ENCODE data around the gene HHAT.

The HHAT gene

DNA sequence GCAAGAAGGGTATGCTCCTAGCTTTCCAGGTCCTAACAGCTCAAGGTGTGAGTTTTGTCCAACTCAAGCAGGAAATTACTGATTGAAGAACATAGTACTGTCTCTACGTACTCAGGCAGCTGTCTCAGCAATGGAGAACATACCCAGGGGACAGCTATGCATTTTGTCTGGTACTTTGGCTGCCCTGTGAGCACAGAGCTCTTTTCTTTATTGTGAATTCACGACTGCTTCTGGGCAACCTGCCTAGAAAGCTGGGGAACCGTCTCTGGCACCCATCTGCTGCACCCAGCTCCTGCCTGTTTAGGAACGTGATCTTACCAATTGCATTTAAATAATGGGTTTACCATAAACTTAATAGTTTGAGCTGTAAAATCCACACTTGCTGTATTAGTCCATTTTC is 258.1 kb downstream of the HHAT start:
- TF ChIP-seq, protein P1, sequence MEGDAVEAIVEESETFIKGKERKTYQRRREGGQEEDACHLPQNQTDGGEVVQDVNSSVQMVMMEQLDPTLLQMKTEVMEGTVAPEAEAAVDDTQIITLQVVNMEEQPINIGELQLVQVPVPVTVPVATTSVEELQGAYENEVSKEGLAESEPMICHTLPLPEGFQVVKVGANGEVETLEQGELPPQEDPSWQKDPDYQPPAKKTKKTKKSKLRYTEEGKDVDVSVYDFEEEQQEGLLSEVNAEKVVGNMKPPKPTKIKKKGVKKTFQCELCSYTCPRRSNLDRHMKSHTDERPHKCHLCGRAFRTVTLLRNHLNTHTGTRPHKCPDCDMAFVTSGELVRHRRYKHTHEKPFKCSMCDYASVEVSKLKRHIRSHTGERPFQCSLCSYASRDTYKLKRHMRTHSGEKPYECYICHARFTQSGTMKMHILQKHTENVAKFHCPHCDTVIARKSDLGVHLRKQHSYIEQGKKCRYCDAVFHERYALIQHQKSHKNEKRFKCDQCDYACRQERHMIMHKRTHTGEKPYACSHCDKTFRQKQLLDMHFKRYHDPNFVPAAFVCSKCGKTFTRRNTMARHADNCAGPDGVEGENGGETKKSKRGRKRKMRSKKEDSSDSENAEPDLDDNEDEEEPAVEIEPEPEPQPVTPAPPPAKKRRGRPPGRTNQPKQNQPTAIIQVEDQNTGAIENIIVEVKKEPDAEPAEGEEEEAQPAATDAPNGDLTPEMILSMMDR (IDR thresholded peaks at IDR 0.05; ENCODE audit: borderline replicate concordance, control extremely low read depth, extremely low read depth, insufficient read depth, missing control alignments) = no peak
- DNase-seq (ENCODE audit: low spot score) = no peak
- in situ Hi-C loops (cut with MboI; ENCODE audit: low sequenced_read_pairs, unreplicated experiment) = no loop called here

DNA sequence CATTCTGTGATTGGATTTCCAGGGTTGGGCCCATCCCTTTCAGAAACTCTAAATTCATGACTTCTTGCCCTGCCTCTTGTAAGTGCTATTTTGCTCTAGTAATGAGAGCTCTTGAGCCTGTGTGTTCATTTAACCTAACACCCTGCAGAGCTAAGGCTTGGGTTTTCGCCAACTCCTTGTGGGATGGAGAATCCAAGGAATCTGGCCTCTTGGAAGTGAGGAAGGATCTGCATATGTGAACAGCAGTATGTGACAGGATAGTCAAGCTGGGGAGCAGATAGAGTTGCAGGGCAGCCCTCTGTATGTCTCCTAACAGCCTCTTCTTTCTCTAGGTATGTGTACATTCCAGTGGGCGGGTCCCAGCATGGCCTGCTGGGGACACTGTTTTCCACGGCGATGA is 258.9 kb downstream of the HHAT start:
- TF ChIP-seq, protein P1 (IDR thresholded peaks at IDR 0.05; ENCODE audit: borderline replicate concordance, control extremely low read depth, extremely low read depth, insufficient read depth, missing control alignments) = no peak
- in situ Hi-C loops (cut with MboI; ENCODE audit: low sequenced_read_pairs, unreplicated experiment) = no loop called here

DNA sequence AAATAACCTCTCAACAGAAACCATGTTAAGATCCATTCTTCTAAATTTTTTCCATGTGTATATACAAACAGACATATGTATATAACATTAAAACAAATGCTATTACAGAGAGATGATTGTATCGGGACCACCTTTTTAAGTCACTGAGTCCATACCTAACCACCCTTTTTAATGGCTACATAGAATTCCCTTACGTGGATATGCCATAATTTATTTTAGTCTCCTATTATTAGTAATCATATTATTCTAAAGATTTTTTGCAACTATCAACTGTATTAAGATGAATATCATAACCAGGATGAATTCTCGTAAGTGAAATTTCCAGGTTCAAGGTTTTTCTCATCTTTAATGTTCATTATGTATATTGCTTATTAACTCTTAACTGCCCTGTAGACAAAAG is 259.7 kb downstream of the HHAT start:
- TF ChIP-seq, protein P1 (IDR thresholded peaks at IDR 0.05; ENCODE audit: borderline replicate concordance, control extremely low read depth, extremely low read depth, insufficient read depth, missing control alignments) = no peak
- DNase-seq (ENCODE audit: low spot score) = no peak
- in situ Hi-C loops (cut with MboI; ENCODE audit: low sequenced_read_pairs, unreplicated experiment) = no loop called here

More for the DNA sequence above, 258.9 kb downstream of the HHAT start:
- DNase-seq (ENCODE audit: low spot score) = no peak

DNA sequence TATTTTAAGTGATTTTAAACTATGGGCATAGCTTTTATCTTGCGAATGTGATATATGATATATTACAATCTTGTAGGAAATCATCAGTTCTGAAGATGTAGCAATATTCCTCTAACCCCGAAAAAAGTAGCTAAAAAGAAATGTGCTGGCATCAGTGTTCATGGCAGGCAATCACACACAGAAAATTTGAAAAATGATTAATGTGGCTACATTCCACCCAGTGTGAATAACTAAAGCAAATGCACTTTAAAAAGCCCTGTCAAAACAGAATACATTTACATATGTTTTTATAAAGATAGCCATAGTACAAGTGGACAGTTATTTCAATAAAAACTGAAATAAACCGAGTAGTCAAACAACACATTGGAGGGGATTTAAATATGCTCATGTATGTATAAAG is 260.2 kb downstream of the HHAT start:
- DNase-seq (ENCODE audit: low spot score) = no peak
- TF ChIP-seq, protein P1 (IDR thresholded peaks at IDR 0.05; ENCODE audit: borderline replicate concordance, control extremely low read depth, extremely low read depth, insufficient read depth, missing control alignments) = no peak
- in situ Hi-C loops (cut with MboI; ENCODE audit: low sequenced_read_pairs, unreplicated experiment) = no loop called here

DNA sequence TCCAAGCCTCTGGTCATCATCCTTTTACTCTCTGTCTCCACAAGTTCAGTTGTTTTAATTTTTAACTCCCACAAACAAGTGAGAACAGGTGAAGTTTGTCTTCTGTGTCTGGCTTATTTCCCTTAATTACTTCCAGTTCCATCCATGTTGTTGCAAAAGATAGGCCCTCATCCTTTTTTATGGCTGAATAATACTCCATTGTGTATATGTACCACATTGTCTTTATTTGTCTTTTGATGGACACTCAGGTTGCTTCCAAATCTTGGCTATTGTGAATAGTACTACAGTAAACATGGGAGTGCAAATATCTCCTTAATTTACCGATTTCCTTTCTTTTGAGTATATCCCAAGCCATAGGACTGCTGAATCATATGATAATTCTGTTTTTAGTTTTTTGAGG is 262.5 kb downstream of the HHAT start:
- in situ Hi-C loops (cut with MboI; ENCODE audit: low sequenced_read_pairs, unreplicated experiment) = no loop called here
- TF ChIP-seq, protein P1 (IDR thresholded peaks at IDR 0.05; ENCODE audit: borderline replicate concordance, control extremely low read depth, extremely low read depth, insufficient read depth, missing control alignments) = no peak
- no peak for DNase-seq (ENCODE audit: low spot score)

DNA sequence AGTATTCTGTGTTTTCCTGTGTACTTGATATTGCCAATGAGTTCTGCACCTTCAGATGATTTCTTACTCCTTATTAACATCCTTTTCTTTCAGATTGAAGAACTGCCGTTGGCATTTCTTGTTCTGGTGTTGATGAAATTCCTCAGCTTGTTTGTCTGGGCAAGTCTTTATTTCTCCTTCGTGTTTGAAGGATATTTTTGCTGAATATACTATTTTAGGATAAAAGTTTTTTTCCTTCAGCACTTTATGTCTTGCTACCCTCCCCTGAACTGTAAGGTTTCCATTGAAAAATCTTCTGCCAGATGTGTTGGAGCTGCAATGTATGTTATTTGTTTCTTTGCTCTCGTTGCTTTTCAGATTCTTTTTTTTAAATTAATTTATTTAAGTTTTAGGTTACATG is 265.9 kb downstream of the HHAT start:
- in situ Hi-C loops (cut with MboI; ENCODE audit: low sequenced_read_pairs, unreplicated experiment) = no loop called here
- TF ChIP-seq, protein P1 (IDR thresholded peaks at IDR 0.05; ENCODE audit: borderline replicate concordance, control extremely low read depth, extremely low read depth, insufficient read depth, missing control alignments) = no peak
- no peak for DNase-seq (ENCODE audit: low spot score)

- no peak for DNase-seq (ENCODE audit: low spot score)
- TF ChIP-seq, protein P1 (IDR thresholded peaks at IDR 0.05; ENCODE audit: borderline replicate concordance, control extremely low read depth, extremely low read depth, insufficient read depth, missing control alignments) = no peak
- in situ Hi-C loops (cut with MboI; ENCODE audit: low sequenced_read_pairs, unreplicated experiment) = no loop called here
Observed at GRCh38 chr1:210596641-210597040, 267.9 kb downstream of the HHAT start.

All from GM13976 (cell line).